BLaER1 treated with 17β-estradiol and CSF1 and Interleukin-3, amounts not matched to agents 10 nM and 100 nM (cell line): Measurements from ENCODE around the gene ZMIZ1.
A peak's percentile ranks its signal among the peaks of the same experiment; 100 is the strongest.

Experiments
- H3K27ac ChIP-seq, 11 experiments: shearing (Covaris generic); formaldehyde crosslinking; 2 replicates each; pipeline ENCODE4 v1.8.1; 2022
- H3K27me3 ChIP-seq, 11 experiments: shearing (Covaris generic); formaldehyde crosslinking; 2 replicates each; pipeline ENCODE4 v1.8.1; 2022
- H3K36me3 ChIP-seq, 11 experiments: shearing (Covaris generic); formaldehyde crosslinking; 2 replicates each; pipeline ENCODE4 v1.8.1; 2022
- H3K4me1 ChIP-seq, 10 experiments: shearing (Covaris generic); formaldehyde crosslinking; 2 replicates each; pipeline ENCODE4 v1.8.1; 2022
- H3K4me2 ChIP-seq, 11 experiments: shearing (Covaris generic); formaldehyde crosslinking; 2 replicates each; pipeline ENCODE4 v1.8.1; 2022
- H3K4me3 ChIP-seq, 10 experiments: shearing (Covaris generic); formaldehyde crosslinking; 2 replicates each; pipeline ENCODE4 v1.8.1; 2022
- H3K9ac ChIP-seq, 11 experiments: shearing (Covaris generic); formaldehyde crosslinking; 2 replicates each; pipeline ENCODE4 v1.8.1; 2022
- H3K9me3 ChIP-seq, 11 experiments: shearing (Covaris generic); formaldehyde crosslinking; replicated peaks in 1 of 11; 2 replicates each; pipeline ENCODE4 v1.8.1; 2022
- H4K20me1 ChIP-seq, 11 experiments: shearing (Covaris generic); formaldehyde crosslinking; 2 replicates each; pipeline ENCODE4 v1.8.1; 2022
- Cebpa-rat ChIP-seq, 11 experiments: shearing (Covaris generic); IDR thresholded peaks; 2 replicates each; pipeline ENCODE4 v1.8.1; 2022

Gene ZMIZ1

DNA sequence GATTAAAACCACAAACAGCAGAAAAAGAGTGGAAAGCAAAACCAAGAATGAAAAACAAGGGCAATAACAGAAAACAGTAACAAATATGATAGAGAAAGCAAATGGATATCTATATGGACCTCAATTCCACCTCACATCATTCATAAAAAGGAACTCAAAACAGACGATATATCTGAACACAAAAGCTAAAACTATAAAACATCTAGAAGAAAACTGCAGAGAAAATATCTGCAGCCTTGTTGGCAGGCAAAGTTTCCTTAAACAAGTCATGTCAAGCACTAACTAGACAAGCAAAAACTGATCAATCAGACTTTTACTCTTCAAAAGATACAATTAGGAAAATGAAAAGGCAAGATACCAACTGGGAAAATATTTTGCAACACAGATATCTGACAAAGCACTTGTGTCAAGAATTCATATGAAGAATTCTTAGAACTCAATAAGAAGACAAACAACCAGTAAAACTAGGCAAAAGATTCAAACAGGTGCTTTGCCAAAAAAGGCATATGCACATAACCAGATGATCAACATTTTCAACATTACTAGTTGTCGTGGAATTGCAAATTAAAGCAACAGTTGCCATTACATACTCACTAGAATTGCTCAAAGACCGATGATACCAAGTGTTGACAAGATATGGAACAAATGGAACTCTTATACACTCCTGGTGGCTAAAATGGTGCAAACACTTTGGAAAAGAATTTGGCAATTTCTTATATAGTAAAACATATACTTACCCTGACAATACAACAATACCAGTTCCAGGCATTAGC lies 25.9 kb upstream of the ZMIZ1 start:
- no peaks in the 10 kb centered on the region for H3K27me3 ChIP-seq
- H3K4me2 ChIP-seq: no peak overlapping the region
- H3K4me1 ChIP-seq: peaks cover 8 to 26% (median 16%) of the 10 kb centered on the region in 10 experiments
- no peaks in the 10 kb centered on the region for H4K20me1 ChIP-seq
- no peaks in the 10 kb centered on the region for H3K36me3 ChIP-seq
- H3K9ac ChIP-seq: no peak overlapping the region
- TF ChIP-seq Cebpa-rat (IDR thresholded peaks at IDR 0.05): no peak
- no peak overlapping the region for H3K27ac ChIP-seq
- no peaks in the 10 kb centered on the region for H3K9me3 ChIP-seq
- no peak overlapping the region for H3K4me3 ChIP-seq

DNA sequence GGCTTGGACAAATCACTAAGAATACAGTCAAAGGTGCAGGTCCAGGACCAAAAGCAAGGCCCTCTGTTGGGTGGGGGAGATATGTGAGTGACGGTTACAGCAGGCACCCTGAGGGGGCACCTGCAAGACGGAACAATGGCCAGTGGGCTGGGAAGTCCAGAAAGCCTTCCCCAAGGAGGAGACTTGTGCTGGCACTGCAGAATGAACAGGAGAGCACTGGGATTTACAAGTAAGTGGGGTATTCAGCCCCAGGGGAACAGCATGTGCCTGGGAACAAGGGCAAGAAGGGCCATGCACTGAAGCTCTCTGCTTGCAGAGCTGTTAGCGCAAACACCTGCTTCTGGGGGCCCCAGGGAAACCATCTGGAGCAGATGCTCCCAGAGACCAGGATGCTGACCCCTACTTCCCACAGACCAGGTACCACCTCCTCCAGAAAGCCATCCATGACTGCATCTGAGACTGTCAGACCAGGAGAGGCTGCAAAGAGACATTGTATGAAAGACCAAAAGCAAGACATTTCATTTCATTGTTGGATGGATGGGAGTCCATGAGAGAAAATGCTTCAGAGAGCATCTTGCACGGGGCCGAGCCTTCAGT lies 24.6 kb upstream of the ZMIZ1 start:
- no peak overlapping the region for H3K9ac ChIP-seq
- H3K9me3 ChIP-seq: no peaks in the 10 kb centered on the region
- TF ChIP-seq Cebpa-rat (IDR thresholded peaks at IDR 0.05): no peak
- peaks cover 21 to 39% (median 29%) of the 10 kb centered on the region in 10 experiments for H3K4me1 ChIP-seq
- H3K4me2 ChIP-seq: no peak overlapping the region
- no peak overlapping the region for H3K27ac ChIP-seq
- H3K4me3 ChIP-seq: no peak overlapping the region
- no peaks in the 10 kb centered on the region for H3K36me3 ChIP-seq
- H4K20me1 ChIP-seq: no peaks in the 10 kb centered on the region
- H3K27me3 ChIP-seq: no peaks in the 10 kb centered on the region

GRCh38 chr10:79044846-79045245 lies 23.9 kb upstream of the ZMIZ1 start:
- Histone ChIP-seq H3K9ac (0 out of 22 replicates have a peak overlapping the region, but pooled peaks of 1 of the 11 experiments have one; percentile 9), H3K9me3 (no peaks in the 10 kb centered on the region), H3K4me1 (peaks cover 24 to 46% (median 33%) of the 10 kb centered on the region in 10 experiments), H3K36me3 (no peaks in the 10 kb centered on the region), H3K27ac (no peak overlapping the region), H3K27me3 (no peaks in the 10 kb centered on the region), H4K20me1 (no peaks in the 10 kb centered on the region), H3K4me2 (no peak overlapping the region), H3K4me3 (no peak overlapping the region)
- no peak for TF ChIP-seq Cebpa-rat (IDR thresholded peaks at IDR 0.05)

DNA sequence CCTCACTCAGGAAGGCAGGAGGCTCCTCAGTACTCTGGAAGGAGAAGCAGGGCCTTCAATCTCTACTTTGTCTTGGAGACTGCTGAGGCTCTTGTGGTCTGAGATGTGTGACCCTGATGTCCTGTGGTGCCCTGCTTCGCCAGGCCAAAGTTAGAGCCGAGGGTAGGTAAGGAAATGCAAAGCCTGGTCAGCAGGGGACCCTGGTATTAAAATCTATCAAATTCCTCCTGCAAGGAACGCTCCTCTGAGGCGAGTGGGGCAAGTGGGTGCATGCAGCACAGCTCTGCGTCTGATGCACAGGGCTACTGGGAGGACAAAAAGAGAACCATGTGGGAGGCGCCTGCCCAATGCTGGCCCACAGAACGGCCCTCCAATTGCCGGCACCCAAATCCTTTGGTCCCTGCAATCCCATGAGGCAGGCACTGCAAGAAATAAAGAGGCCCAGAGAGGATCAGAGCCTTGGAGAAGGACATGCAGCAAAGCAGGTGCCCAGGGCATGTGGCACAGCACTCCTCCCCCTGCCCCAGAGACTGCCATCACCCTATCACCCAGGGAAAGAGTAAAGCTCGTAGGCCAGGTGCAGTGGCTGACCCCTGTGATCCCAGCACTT lies 23.1 kb upstream of the ZMIZ1 start:
- Histone ChIP-seq H3K4me3 (no peak overlapping the region), H3K4me1 (peaks cover 25 to 55% (median 39%) of the 10 kb centered on the region in 10 experiments), H3K36me3 (no peaks in the 10 kb centered on the region), H3K27me3 (no peaks in the 10 kb centered on the region), H3K9ac (no peak overlapping the region), H4K20me1 (no peaks in the 10 kb centered on the region), H3K9me3 (no peaks in the 10 kb centered on the region), H3K27ac (no peak overlapping the region), H3K4me2 (peak overlapping the region in 3 of 11 experiments; percentile 91 to 98 (median 95); a peak in 6 of 22 replicates)
- TF ChIP-seq Cebpa-rat (IDR thresholded peaks at IDR 0.05): no peak

DNA sequence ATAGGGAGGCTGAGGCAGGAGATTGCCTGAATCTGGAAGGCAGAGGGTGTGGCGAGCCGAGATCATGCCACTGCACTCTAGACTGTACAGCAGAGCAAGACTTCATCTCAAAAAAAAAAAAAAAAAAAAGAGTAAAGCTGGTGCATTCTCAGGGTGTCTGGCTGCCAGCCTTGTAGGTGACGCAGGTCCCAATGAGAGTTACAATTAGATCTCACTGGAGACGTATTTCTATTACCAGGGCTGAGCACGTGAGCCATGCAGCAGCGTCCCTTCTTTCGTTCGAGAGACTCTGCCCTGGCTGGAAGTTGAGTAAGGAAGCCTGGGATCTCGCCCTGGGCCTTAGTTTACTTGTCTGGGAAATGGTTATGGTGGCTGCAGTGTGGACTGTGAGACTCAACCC lies 22.4 kb upstream of the ZMIZ1 start:
- peak overlapping the region in 4 of 11 experiments; percentile 91 to 98 (median 96); a peak in 8 of 22 replicates for H3K4me2 ChIP-seq
- no peaks in the 10 kb centered on the region for H3K27me3 ChIP-seq
- H3K9ac ChIP-seq: 0 out of 22 replicates have a peak overlapping the region, but pooled peaks of 1 of the 11 experiments have one; percentile 80
- H3K27ac ChIP-seq: peak overlapping the region in 1 of 11 experiments; percentile 91; a peak in 2 of 22 replicates
- H4K20me1 ChIP-seq: no peaks in the 10 kb centered on the region
- peaks cover 28 to 60% (median 41%) of the 10 kb centered on the region in 10 experiments for H3K4me1 ChIP-seq
- no peaks in the 10 kb centered on the region for H3K9me3 ChIP-seq
- no peaks in the 10 kb centered on the region for H3K36me3 ChIP-seq
- no peak for TF ChIP-seq Cebpa-rat (IDR thresholded peaks at IDR 0.05)
- no peak overlapping the region for H3K4me3 ChIP-seq

DNA sequence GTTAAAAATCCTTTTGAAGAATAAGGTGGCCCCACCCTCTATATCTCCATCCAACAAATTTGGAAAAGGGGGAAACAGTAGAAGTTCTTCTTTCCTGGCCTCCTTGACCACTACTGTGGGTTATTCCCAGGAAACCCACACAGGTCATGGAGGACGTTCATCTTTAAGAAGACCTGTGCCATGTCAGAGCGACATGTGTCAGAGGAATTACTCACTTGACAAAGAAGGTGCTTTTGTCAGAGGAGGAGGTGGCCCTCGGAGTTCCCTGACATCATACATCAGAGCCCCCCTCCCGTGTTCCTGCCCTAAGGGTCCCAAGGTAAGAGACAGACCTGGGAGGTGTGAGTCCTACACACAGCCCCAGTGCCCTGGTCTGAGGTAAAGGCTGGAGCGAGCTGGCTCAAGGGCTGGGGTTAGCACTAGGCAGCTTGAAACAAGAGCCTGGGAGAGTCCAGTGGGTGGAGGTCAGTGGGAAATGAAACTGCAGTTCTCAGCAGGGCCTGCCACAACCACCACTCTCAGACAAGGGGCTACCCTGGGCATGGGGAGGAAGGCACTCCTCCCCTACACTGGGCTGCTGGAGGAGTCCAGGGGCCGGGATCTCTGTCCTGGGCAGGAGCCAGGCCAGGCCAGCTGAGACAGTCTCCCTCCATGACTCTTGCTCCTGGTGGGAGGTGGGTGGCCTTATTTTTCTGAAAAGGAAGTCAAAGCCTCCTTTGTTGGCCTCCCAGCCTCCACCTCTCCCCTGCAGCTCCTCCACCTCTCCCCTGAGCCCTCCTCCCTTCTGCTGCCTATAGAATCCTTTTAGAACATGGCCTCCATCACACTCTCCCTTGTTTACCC lies 21.8 kb upstream of the ZMIZ1 start:
- Histone ChIP-seq H3K4me2 (peak overlapping the region in 10 of 11 experiments; percentile 91 to 98 (median 94); a peak in 14 of 22 replicates), H3K9ac (peak overlapping the region in 4 of 11 experiments; percentile 48 to 83 (median 80); a peak in 5 of 22 replicates), H4K20me1 (no peaks in the 10 kb centered on the region), H3K27me3 (peaks cover 0 to 6% (median 0%) of the 10 kb centered on the region in 11 experiments; a peak in 1 of 22 replicates), H3K27ac (peak overlapping the region in 5 of 11 experiments; percentile 70 to 91 (median 89); a peak in 9 of 22 replicates), H3K9me3 (no peaks in the 10 kb centered on the region), H3K4me3 (no peak overlapping the region), H3K4me1 (peaks cover 28 to 64% (median 43%) of the 10 kb centered on the region in 10 experiments), H3K36me3 (no peaks in the 10 kb centered on the region)
- TF ChIP-seq Cebpa-rat (IDR thresholded peaks at IDR 0.05): no peak

- Histone ChIP-seq H3K9ac (peak overlapping the region in 9 of 11 experiments; percentile 52 to 83 (median 77); a peak in 7 of 22 replicates), H3K4me2 (peak overlapping the region; percentile 91 to 98 (median 94); a peak in 21 of 22 replicates), H3K4me3 (no peak overlapping the region), H3K27me3 (peaks cover 0 to 7% (median 0%) of the 10 kb centered on the region in 11 experiments; a peak in 1 of 22 replicates), H3K27ac (peak overlapping the region in 8 of 11 experiments; percentile 60 to 91 (median 82); a peak in 15 of 22 replicates), H3K4me1 (peaks cover 28 to 67% (median 43%) of the 10 kb centered on the region in 10 experiments), H3K9me3 (no peaks in the 10 kb centered on the region), H4K20me1 (no peaks in the 10 kb centered on the region), H3K36me3 (no peaks in the 10 kb centered on the region)
- no peak for TF ChIP-seq Cebpa-rat (IDR thresholded peaks at IDR 0.05)
Observed at GRCh38 chr10:79047584-79047874, 21.2 kb upstream of the ZMIZ1 start.

DNA sequence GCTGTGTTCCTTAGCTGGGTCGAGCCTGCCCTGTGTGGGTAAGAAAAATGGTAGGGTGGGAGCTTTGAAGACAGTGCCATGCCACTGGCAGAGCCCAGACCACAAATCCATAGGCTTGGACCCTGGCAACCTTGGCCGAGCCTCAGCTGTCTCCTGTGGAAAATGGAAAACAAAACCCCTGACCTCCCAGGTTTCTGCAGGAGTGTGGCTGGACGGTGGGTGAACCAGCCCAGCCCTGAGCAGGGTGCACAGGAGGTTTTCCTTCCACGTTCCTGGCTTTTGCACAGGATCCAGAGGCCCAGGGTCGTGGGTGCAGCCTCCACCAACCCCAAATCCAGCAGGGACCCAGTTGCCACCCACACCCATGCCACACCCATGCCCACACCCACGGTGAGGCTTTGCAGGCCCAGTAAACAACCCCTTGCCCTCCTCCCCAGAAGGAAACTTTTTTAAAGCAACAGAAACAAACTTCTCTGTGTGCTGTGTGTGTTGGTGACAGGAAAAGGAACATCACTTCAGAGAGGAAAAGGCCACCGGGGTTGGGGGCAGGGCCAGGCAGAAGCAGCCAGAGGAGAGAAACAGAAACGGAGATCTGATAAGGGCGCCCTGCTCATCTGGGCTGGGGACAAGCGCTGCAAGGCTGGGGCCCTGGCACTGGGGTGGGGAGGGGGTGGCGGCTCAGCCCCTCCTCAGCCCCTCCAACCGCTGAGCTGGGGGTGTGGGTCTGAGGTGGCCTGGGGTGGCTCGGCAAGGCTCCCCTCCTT lies 20.7 kb upstream of the ZMIZ1 start:
- Histone ChIP-seq H3K36me3 (no peaks in the 10 kb centered on the region), H3K4me2 (peak overlapping the region; percentile 91 to 98 (median 94)), H4K20me1 (no peaks in the 10 kb centered on the region), H3K27me3 (peaks cover 0 to 7% (median 0%) of the 10 kb centered on the region in 11 experiments; a peak in 1 of 22 replicates), H3K27ac (peak overlapping the region; percentile 22 to 91 (median 74); a peak in 21 of 22 replicates), H3K9me3 (no peaks in the 10 kb centered on the region), H3K9ac (peak overlapping the region; percentile 52 to 83 (median 70); a peak in 21 of 22 replicates), H3K4me1 (peaks cover 28 to 67% (median 43%) of the 10 kb centered on the region in 10 experiments), H3K4me3 (peak overlapping the region in 8 of 10 experiments; percentile 22 to 61 (median 38); a peak in 13 of 20 replicates)
- no peak for TF ChIP-seq Cebpa-rat (IDR thresholded peaks at IDR 0.05)
